Measurements from ENCODE around the gene AGBL4. TPM values are rescaled to one million over a fixed set of nuclear protein-coding genes. Genes with fewer than 3 reads are reported as not detected.

The AGBL4 gene
- total RNA-seq, 1 donor from 2014 or later: not detected

DNA sequence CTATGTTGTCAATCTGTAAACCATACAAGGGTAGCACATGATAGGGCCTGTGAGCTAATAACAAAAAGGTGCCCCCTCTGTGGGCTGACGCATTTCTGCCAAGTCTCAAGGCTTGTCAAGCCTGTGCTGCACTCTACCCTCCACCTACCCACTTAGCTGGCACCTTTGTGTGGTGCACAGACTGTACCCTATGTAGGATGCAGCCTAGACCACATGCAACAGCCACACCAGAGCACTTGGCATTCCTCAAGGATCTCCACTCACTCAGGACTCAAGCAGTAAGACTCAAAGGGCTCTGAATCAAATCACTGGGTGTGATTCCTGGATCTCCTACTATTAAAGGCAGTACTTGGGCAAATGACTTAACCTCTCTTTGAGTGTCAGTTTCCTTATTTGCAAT lies 1380.6 kb downstream of the AGBL4 start:
- Mint-ChIP-seq H3K4me1 (ENCODE audit: low read depth) (no peaks in the 10 kb centered on the region), H3K27me3 (ENCODE audit: low read depth) (peaks cover 3% of the 10 kb centered on the region), H3K27ac (no peak overlapping the region), H3K9me3 (no peaks in the 10 kb centered on the region), H3K36me3 (ENCODE audit: low read depth) (no peaks in the 10 kb centered on the region), H3K4me3 (ENCODE audit: low read depth) (no peak overlapping the region)
- intact Hi-C loops (cut with micrococcal nuclease): no loop called here
- DNase-seq (ENCODE audit: low spot score): no peak

DNA sequence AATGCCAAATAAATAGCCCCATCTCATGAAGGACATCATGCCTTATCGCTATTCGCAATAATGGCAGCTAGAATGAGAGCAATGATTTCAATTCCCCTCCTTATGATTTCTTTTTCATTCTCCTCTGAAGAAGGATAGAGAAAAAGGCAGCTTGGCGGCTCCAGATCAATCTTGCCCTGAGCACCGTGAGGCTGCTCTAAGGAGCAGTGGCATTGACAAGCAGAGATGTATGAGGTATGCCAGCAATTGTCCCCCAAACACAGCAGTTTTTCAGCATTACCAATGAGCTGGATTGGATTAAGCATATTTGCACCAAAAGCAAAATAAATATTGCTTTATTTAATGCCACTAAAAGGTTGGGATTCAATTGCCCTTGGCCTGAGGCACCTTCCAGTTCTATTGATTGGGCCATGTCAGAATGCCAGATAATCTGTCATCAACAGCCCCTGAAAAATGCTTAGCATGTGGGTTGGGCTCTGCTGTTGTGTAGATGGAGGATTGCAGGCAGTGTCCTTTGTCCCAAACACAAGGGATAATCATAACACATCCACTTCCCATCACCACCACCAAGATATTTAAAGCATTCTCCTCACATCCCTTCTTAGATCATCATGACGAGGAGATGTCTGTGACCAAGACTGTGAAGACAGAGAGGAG lies 1382.8 kb downstream of the AGBL4 start:
- H3K4me3 Mint-ChIP-seq (ENCODE audit: low read depth): no peak overlapping the region
- H3K27ac Mint-ChIP-seq: no peak overlapping the region
- no peaks in the 10 kb centered on the region for H3K9me3 Mint-ChIP-seq

DNA sequence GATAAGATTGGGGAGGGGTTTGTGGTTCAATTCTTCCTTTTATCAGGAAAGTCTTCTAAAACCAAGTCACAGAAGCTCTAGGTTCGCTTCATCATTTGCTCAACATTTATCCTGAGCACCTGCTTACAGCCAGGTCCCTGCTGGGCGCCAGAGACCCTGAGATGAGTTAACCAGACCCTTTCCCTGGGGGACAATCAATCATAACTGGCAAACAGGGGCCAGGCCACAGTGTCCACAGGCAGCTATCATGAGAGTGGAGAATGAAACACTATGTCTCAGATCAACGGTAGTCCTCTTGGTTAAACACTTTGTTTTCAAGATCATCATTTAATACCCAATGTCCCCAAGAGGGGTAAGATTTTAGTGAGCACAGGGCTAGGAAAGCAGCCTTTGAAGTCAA lies 1393.9 kb downstream of the AGBL4 start:
- H3K4me1 Mint-ChIP-seq (ENCODE audit: low read depth): no peaks in the 10 kb centered on the region
- no peaks in the 10 kb centered on the region for H3K36me3 Mint-ChIP-seq (ENCODE audit: low read depth)
- H3K27me3 Mint-ChIP-seq (ENCODE audit: low read depth): peaks cover 11% of the 10 kb centered on the region
- no peak overlapping the region for H3K4me3 Mint-ChIP-seq (ENCODE audit: low read depth)
- no peak for DNase-seq (ENCODE audit: low spot score)
- H3K27ac Mint-ChIP-seq: no peak overlapping the region
- H3K9me3 Mint-ChIP-seq: no peaks in the 10 kb centered on the region
- intact Hi-C loops (cut with micrococcal nuclease): no loop called here

More for the DNA sequence above, 1382.8 kb downstream of the AGBL4 start:
- DNase-seq (ENCODE audit: low spot score): no peak
- intact Hi-C loops (cut with micrococcal nuclease): no loop called here
- Mint-ChIP-seq H3K36me3 (ENCODE audit: low read depth) (no peaks in the 10 kb centered on the region), H3K4me1 (ENCODE audit: low read depth) (no peaks in the 10 kb centered on the region), H3K27me3 (ENCODE audit: low read depth) (peaks cover 3% of the 10 kb centered on the region)

DNA sequence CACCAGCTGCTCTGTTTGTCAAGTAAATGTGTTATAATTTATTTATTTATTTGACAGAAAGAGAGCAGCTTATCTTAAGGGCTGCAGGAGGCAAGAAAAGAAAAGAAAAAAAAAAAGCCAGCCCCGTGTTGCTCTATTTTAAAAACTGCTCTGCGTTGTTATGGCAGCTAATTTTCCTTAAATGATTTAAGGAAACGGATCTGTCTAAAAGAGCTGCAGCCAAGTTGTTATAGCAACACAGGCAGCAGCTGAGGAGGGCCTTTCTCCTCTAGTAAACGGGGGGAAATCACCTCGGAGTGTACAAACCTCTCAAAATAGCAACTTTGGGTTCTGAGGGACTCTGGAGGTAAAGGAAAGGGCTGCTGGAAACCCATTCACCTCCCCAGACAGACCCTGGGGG lies 1396.3 kb downstream of the AGBL4 start:
- Mint-ChIP-seq H3K9me3 (no peaks in the 10 kb centered on the region), H3K4me1 (ENCODE audit: low read depth) (no peaks in the 10 kb centered on the region), H3K27me3 (ENCODE audit: low read depth) (peaks cover 20% of the 10 kb centered on the region), H3K4me3 (ENCODE audit: low read depth) (no peak overlapping the region), H3K36me3 (ENCODE audit: low read depth) (no peaks in the 10 kb centered on the region), H3K27ac (no peak overlapping the region)
- no peak for DNase-seq (ENCODE audit: low spot score)
- intact Hi-C loops (cut with micrococcal nuclease): no loop called here

DNA sequence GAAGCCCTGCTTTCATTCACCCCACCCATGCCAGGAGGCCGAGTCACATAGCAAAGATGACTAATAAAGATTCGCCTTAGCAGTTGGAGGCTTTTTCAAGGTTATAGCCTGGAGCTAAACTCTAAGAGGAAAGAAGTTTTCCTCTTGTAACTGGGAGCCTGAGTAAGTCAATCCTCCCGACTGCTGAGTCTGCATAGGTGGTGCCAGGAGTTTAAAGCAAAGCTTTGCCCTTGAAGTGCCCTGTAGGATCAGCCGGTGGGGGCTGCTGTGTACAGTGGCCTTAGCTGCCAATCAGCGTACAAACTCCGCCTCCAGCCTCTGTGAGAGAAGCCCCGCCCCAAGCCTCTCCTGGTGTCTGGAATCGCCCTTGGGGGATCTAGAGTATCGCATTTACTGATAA lies 1404.2 kb downstream of the AGBL4 start:
- no peak for DNase-seq (ENCODE audit: low spot score)
- H3K4me3 Mint-ChIP-seq (ENCODE audit: low read depth): no peak overlapping the region

DNA sequence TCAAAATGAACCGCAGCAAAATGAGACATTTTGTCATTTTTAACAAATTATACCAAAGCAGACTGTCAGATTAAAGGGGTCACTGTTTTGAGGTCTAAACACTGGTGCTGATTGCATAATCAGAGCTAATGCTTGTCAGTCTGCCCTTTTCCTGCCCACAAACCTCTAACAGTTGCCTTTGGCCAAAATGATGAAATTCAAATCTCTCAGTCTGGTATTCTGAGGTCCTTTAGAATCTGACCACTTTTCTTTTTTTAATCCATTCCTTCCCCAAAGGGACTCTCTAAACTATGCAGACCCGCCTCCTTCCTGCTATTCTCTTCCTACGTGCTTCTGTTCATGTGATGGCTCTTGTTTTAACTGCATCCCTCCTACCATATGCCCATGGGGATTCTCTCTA lies 1406.5 kb downstream of the AGBL4 start:
- Mint-ChIP-seq H3K4me1 (ENCODE audit: low read depth) (no peaks in the 10 kb centered on the region), H3K27ac (no peak overlapping the region), H3K4me3 (ENCODE audit: low read depth) (no peak overlapping the region), H3K9me3 (no peaks in the 10 kb centered on the region), H3K36me3 (ENCODE audit: low read depth) (no peaks in the 10 kb centered on the region), H3K27me3 (ENCODE audit: low read depth) (peaks cover 6% of the 10 kb centered on the region)
- intact Hi-C loops (cut with micrococcal nuclease): no loop called here
- DNase-seq (ENCODE audit: low spot score): no peak

More for the DNA sequence above, 1404.2 kb downstream of the AGBL4 start:
- Mint-ChIP-seq H3K36me3 (ENCODE audit: low read depth) (no peaks in the 10 kb centered on the region), H3K4me1 (ENCODE audit: low read depth) (no peaks in the 10 kb centered on the region), H3K27ac (no peak overlapping the region), H3K9me3 (no peaks in the 10 kb centered on the region), H3K27me3 (ENCODE audit: low read depth) (peaks cover 15% of the 10 kb centered on the region)
- intact Hi-C loops (cut with micrococcal nuclease): no loop called here

- Mint-ChIP-seq H3K27me3 (ENCODE audit: low read depth) (peaks cover 4% of the 10 kb centered on the region), H3K4me1 (ENCODE audit: low read depth) (no peaks in the 10 kb centered on the region), H3K9me3 (no peaks in the 10 kb centered on the region), H3K4me3 (ENCODE audit: low read depth) (no peak overlapping the region), H3K27ac (no peak overlapping the region), H3K36me3 (ENCODE audit: low read depth) (no peaks in the 10 kb centered on the region)
- intact Hi-C loops (cut with micrococcal nuclease): no loop called here
- no peak for DNase-seq (ENCODE audit: low spot score)
Observed at GRCh38 chr1:48616710-48617109, 1407.0 kb downstream of the AGBL4 start.

DNA sequence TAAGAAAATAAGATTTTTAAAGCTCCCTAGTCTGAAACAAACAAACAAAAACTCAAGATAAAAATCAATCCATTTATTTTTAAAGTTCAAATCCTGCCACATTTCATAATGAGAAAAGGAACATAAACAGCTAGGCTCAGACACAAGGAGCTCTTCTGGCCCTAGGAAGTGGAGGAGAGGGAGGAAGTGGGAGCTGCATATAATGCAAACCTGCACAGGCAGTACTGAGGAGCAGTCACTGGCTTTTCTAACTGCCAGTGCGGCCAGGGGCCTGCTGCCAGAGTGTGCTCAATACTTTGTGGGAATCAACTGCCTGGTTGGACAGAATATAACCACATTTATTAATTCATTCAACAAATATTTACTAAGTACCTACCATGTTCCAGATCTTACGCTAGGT lies 1411.9 kb downstream of the AGBL4 start:
- intact Hi-C loops (cut with micrococcal nuclease): no loop called here
- Mint-ChIP-seq H3K9me3 (no peaks in the 10 kb centered on the region), H3K4me3 (ENCODE audit: low read depth) (no peak overlapping the region), H3K4me1 (ENCODE audit: low read depth) (no peaks in the 10 kb centered on the region), H3K27ac (no peak overlapping the region), H3K36me3 (ENCODE audit: low read depth) (no peaks in the 10 kb centered on the region), H3K27me3 (ENCODE audit: low read depth) (peaks cover 4% of the 10 kb centered on the region)
- DNase-seq (ENCODE audit: low spot score): no peak

GRCh38 chr1:48610628-48611542 lies 1412.9 kb downstream of the AGBL4 start:
- Mint-ChIP-seq H3K9me3 (no peaks in the 10 kb centered on the region), H3K4me3 (ENCODE audit: low read depth) (no peak overlapping the region), H3K36me3 (ENCODE audit: low read depth) (no peaks in the 10 kb centered on the region), H3K27me3 (ENCODE audit: low read depth) (peaks cover 4% of the 10 kb centered on the region), H3K27ac (no peak overlapping the region), H3K4me1 (ENCODE audit: low read depth) (no peaks in the 10 kb centered on the region)
- intact Hi-C loops (cut with micrococcal nuclease): no loop called here
- DNase-seq (ENCODE audit: low spot score): no peak

DNA sequence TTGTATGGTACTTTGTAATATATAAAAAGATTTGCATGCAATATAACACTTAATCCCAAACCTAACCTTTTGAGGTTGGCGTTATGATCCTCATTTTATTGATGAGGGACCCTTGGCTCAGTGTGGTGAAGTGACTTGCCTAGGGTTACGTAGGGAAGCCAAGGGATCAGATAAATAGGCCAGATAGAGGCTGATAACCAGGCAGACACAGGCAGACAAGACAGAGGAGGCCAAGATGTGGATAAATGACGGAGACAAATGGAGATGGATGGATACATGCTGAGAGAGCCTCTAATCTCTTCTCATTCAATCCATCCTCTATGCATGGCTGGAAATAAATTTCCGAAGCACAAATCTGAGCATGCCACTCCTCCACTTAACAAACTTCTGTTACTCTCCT lies 1414.9 kb downstream of the AGBL4 start:
- H3K27me3 Mint-ChIP-seq (ENCODE audit: low read depth): no peaks in the 10 kb centered on the region
- intact Hi-C loops (cut with micrococcal nuclease): no loop called here
- H3K4me1 Mint-ChIP-seq (ENCODE audit: low read depth): no peaks in the 10 kb centered on the region
- DNase-seq (ENCODE audit: low spot score): no peak
- no peaks in the 10 kb centered on the region for H3K9me3 Mint-ChIP-seq
- no peaks in the 10 kb centered on the region for H3K36me3 Mint-ChIP-seq (ENCODE audit: low read depth)
- H3K27ac Mint-ChIP-seq: no peak overlapping the region
- no peak overlapping the region for H3K4me3 Mint-ChIP-seq (ENCODE audit: low read depth)

DNA sequence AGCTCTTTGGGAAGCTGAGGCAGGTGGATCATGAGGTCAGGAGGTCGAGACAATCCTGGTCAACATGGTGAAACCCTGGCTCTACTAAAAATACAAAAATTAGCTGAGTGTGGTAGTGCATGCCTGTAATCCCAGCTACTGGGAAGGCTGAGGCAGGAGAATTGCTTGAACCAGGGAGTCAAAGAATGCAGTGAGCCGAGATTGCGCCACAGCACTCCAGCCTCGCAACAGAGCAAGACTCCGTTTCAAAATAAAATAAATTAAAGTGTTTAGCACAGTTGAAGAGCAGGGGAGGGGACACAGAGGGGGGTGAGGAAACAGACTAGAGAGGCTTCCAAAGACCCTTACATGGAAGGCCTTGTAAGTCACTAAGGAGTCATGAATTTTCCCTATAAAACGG lies 1420.5 kb downstream of the AGBL4 start:
- no peak for DNase-seq (ENCODE audit: low spot score)
- no peaks in the 10 kb centered on the region for H3K4me1 Mint-ChIP-seq (ENCODE audit: low read depth)
- H3K4me3 Mint-ChIP-seq (ENCODE audit: low read depth): no peak overlapping the region
- intact Hi-C loops (cut with micrococcal nuclease): no loop called here
- H3K9me3 Mint-ChIP-seq: no peaks in the 10 kb centered on the region
- H3K36me3 Mint-ChIP-seq (ENCODE audit: low read depth): no peaks in the 10 kb centered on the region
- no peak overlapping the region for H3K27ac Mint-ChIP-seq
- H3K27me3 Mint-ChIP-seq (ENCODE audit: low read depth): no peaks in the 10 kb centered on the region

GRCh38 chr1:48602349-48602748 lies 1421.4 kb downstream of the AGBL4 start:
- no peaks in the 10 kb centered on the region for H3K9me3 Mint-ChIP-seq
- no peak overlapping the region for H3K4me3 Mint-ChIP-seq (ENCODE audit: low read depth)
- no peak overlapping the region for H3K27ac Mint-ChIP-seq
- no peaks in the 10 kb centered on the region for H3K36me3 Mint-ChIP-seq (ENCODE audit: low read depth)
- DNase-seq (ENCODE audit: low spot score): no peak
- H3K4me1 Mint-ChIP-seq (ENCODE audit: low read depth): no peaks in the 10 kb centered on the region
- intact Hi-C loops (cut with micrococcal nuclease): no loop called here
- H3K27me3 Mint-ChIP-seq (ENCODE audit: low read depth): peaks cover under 1% of the 10 kb centered on the region

GRCh38 chr1:48600182-48600581 lies 1423.6 kb downstream of the AGBL4 start:
- DNase-seq (ENCODE audit: low spot score): no peak
- Mint-ChIP-seq H3K9me3 (no peaks in the 10 kb centered on the region), H3K4me1 (ENCODE audit: low read depth) (no peaks in the 10 kb centered on the region), H3K27me3 (ENCODE audit: low read depth) (peaks cover 10% of the 10 kb centered on the region), H3K27ac (no peak overlapping the region), H3K36me3 (ENCODE audit: low read depth) (no peaks in the 10 kb centered on the region), H3K4me3 (ENCODE audit: low read depth) (no peak overlapping the region)
- intact Hi-C loops (cut with micrococcal nuclease): no loop called here
